IMR-90 (cell line): ENCODE results near the gene CCSER1. TPM values are rescaled to one million over a fixed set of nuclear protein-coding genes. Genes with fewer than 3 reads are reported as not detected.

Source experiments
- ATAC-seq: fragments of 200-7000 bp; cut with Tn5 transposase; 2 replicates; pipeline ENCODE4 v1.9.1; 2020; ENCODE audit warnings: low read depth, mild to moderate bottlenecking, moderate library complexity
- BruUV-seq: library from RNA; stranded (reverse); fragments of 400-500 nt; replicated peaks from 2 replicates; lab custom pipeline; 2021; lab: Mats Ljungman, UMichigan
- CTCF ChIA-PET: fragments of 300-600 bp; formaldehyde crosslinking; extraction: SDS; loops from one replicate; lab custom pipeline; 2021; ENCODE audit warnings: antibody characterized with exemption; lab: Yijun Ruan, JAX
- POLR2A ChIA-PET: fragments of 300-600 bp; sonication (Branson Sonifier 250); formaldehyde crosslinking; loops from one replicate; lab custom pipeline; 2022; ENCODE audit warnings: antibody characterized with exemption; ENCODE audit not compliant: unreplicated experiment; lab: Charles Lee
- DNase-seq: peaks from one replicate; pipeline ENCODE4 v3.0.0; 2013
- H2AFZ ChIP-seq: replicated peaks from 2 replicates; pipeline ENCODE3; 2013; ENCODE audit warnings: low read length, mild to moderate bottlenecking; ENCODE audit not compliant: poor library complexity
- H2AK5ac ChIP-seq: 2 replicates; pipeline ENCODE4 v1.6.1; 2013; ENCODE audit warnings: low read depth, low read length, inconsistent platforms
- H2AK9ac ChIP-seq: replicated peaks from 2 replicates; pipeline ENCODE3; 2013; ENCODE audit warnings: mild to moderate bottlenecking, low read depth, low read length, moderate library complexity; ENCODE audit not compliant: poor library complexity
- H2BK120ac ChIP-seq: 2 replicates; pipeline ENCODE4 v1.6.1; 2013; ENCODE audit warnings: low read depth, low read length, inconsistent platforms
- H2BK15ac ChIP-seq: 3 replicates; pipeline ENCODE4 v1.6.1; 2013; ENCODE audit warnings: low read depth, low read length, inconsistent platforms
- H2BK20ac ChIP-seq: 2 replicates; pipeline ENCODE4 v1.6.1; 2013; ENCODE audit warnings: low read depth, mild to moderate bottlenecking, inconsistent platforms, low read length, moderate library complexity
- H2BK5ac ChIP-seq: 2 replicates; pipeline ENCODE4 v1.6.1; 2013; ENCODE audit warnings: mild to moderate bottlenecking, low read depth, low read length, inconsistent platforms; ENCODE audit not compliant: poor library complexity, severe bottlenecking
- H3K14ac ChIP-seq: replicated peaks from 2 replicates; pipeline ENCODE4 v1.6.1; 2013; ENCODE audit warnings: low read depth, low read length, inconsistent platforms
- H3K18ac ChIP-seq: 2 replicates; pipeline ENCODE4 v1.6.1; 2013; ENCODE audit warnings: low read depth, low read length, control low read depth
- H3K23ac ChIP-seq: 2 replicates; pipeline ENCODE4 v1.6.1; 2013; ENCODE audit warnings: low read depth, low read length, inconsistent platforms
- H3K27ac ChIP-seq: 2 replicates; pipeline ENCODE4 v1.5.1; 2013; ENCODE audit warnings: mild to moderate bottlenecking, control low read depth, low read length; ENCODE audit not compliant: insufficient read depth
- H3K27me3 ChIP-seq: 2 replicates; pipeline ENCODE4 v1.6.1; 2013; ENCODE audit warnings: low read length; ENCODE audit not compliant: control insufficient read depth, insufficient read depth
- H3K36me3 ChIP-seq: 2 replicates; pipeline ENCODE4 v1.6.1; 2013; ENCODE audit warnings: low read length, mixed read lengths; ENCODE audit not compliant: control insufficient read depth, insufficient read depth
- H3K4ac ChIP-seq: 2 replicates; pipeline ENCODE4 v1.6.1; 2013; ENCODE audit warnings: low read depth, low read length, inconsistent platforms
- H3K4me1 ChIP-seq: 2 replicates; pipeline ENCODE4 v1.6.1; 2013; ENCODE audit warnings: low read length, mixed read lengths; ENCODE audit not compliant: control insufficient read depth, insufficient read depth
- H3K4me2 ChIP-seq: 2 replicates; pipeline ENCODE4 v1.6.1; 2013; ENCODE audit warnings: low read depth, mild to moderate bottlenecking, control low read depth, low read length, moderate library complexity
- H3K4me3 ChIP-seq: 2 replicates; pipeline ENCODE4 v1.5.1; 2013; ENCODE audit warnings: low read depth, mild to moderate bottlenecking, control low read depth, low read length, moderate library complexity; ENCODE audit not compliant: insufficient read depth
- H3K56ac ChIP-seq: 2 replicates; pipeline ENCODE4 v1.6.1; 2013; ENCODE audit warnings: low read length, inconsistent platforms; ENCODE audit not compliant: insufficient read depth; ENCODE audit errors: extremely low read depth
- H3K79me1 ChIP-seq, 2 experiments: 2 replicates each; pipeline ENCODE4 v1.6.1; 2013; ENCODE audit warnings: low read length in 2 of 2, inconsistent platforms in 1 of 2, low read depth in 1 of 2
- H3K9ac ChIP-seq: 2 replicates; pipeline ENCODE4 v1.6.1; 2013; ENCODE audit warnings: low read depth, low read length, control low read depth
- H3K9me1 ChIP-seq: 2 replicates; pipeline ENCODE4 v1.6.1; 2013; ENCODE audit warnings: low read length, inconsistent platforms; ENCODE audit not compliant: insufficient read depth
- H3K9me3 ChIP-seq: 2 replicates; pipeline ENCODE4 v1.6.1; 2013; ENCODE audit warnings: low read length; ENCODE audit not compliant: control insufficient read depth, insufficient read depth
- H4K20me1 ChIP-seq: 2 replicates; pipeline ENCODE4 v1.6.1; 2013; ENCODE audit warnings: low read length, inconsistent platforms; ENCODE audit not compliant: insufficient read depth
- H4K5ac ChIP-seq: 2 replicates; pipeline ENCODE4 v1.6.1; 2013; ENCODE audit warnings: mild to moderate bottlenecking, low read depth, low read length, control low read depth
- H4K8ac ChIP-seq, 2 experiments: 2 replicates each; pipeline ENCODE4 v1.6.1; 2013; ENCODE audit warnings: low read depth in 2 of 2, low read length in 2 of 2, control low read depth in 1 of 2, inconsistent platforms in 1 of 2
- H4K91ac ChIP-seq: 2 replicates; pipeline ENCODE4 v1.6.1; 2013; ENCODE audit warnings: low read depth, low read length, inconsistent platforms; ENCODE audit not compliant: insufficient read depth
- BHLHE40 ChIP-seq: fragments of 150-350 bp; IDR thresholded peaks from 2 replicates; pipeline ENCODE4 v1.6.1; 2016; ENCODE audit warnings: mild to moderate bottlenecking, low read depth, low read length
- CEBPB ChIP-seq: IDR thresholded peaks from 2 replicates; pipeline ENCODE4 v1.6.1; 2012; ENCODE audit warnings: low read depth, low read length, improper control_type of control experiment
- CHD1 ChIP-seq: IDR thresholded peaks from 2 replicates; pipeline ENCODE4 v1.6.1; 2012; ENCODE audit warnings: low read depth, low read length, improper control_type of control experiment
- ELK1 ChIP-seq: fragments of 150-350 bp; IDR thresholded peaks from 2 replicates; pipeline ENCODE4 v1.6.1; 2016; ENCODE audit warnings: low read depth, mild to moderate bottlenecking, low read length, moderate library complexity, borderline replicate concordance
- FOS ChIP-seq: fragments of 150-350 bp; IDR thresholded peaks from 2 replicates; pipeline ENCODE4 v1.6.1; 2016; ENCODE audit warnings: low read depth, low read length
- MAFK ChIP-seq: IDR thresholded peaks from 2 replicates; pipeline ENCODE4 v1.6.1; 2012; ENCODE audit warnings: low read depth, low read length, improper control_type of control experiment
- MAZ ChIP-seq: IDR thresholded peaks from 2 replicates; pipeline ENCODE4 v1.6.1; 2012; ENCODE audit warnings: low read depth, mild to moderate bottlenecking, low read length, improper control_type of control experiment, moderate library complexity, borderline replicate concordance
- MXI1 ChIP-seq: IDR thresholded peaks from 2 replicates; pipeline ENCODE4 v1.6.1; 2012; ENCODE audit warnings: low read depth, mild to moderate bottlenecking, low read length, moderate library complexity, borderline replicate concordance
- NFE2L2 ChIP-seq: fragments of 150-350 bp; IDR thresholded peaks from 2 replicates; pipeline ENCODE4 v1.6.1; 2016; ENCODE audit warnings: low read depth, mild to moderate bottlenecking, low read length
- POLR2A ChIP-seq: IDR thresholded peaks from 2 replicates; pipeline ENCODE4 v1.6.1; 2012; ENCODE audit warnings: mild to moderate bottlenecking, low read depth, low read length
- RAD21 ChIP-seq: IDR thresholded peaks from 2 replicates; pipeline ENCODE4 v1.6.1; 2012; ENCODE audit warnings: low read length, improper control_type of control experiment
- RCOR1 ChIP-seq: IDR thresholded peaks from 2 replicates; pipeline ENCODE4 v1.6.1; 2012; ENCODE audit warnings: mild to moderate bottlenecking, low read length, improper control_type of control experiment; ENCODE audit not compliant: insufficient replicate concordance
- RFX5 ChIP-seq: IDR thresholded peaks from 2 replicates; pipeline ENCODE4 v1.8.0; 2012; ENCODE audit warnings: low read depth, mild to moderate bottlenecking, low read length, moderate library complexity
- SMC3 ChIP-seq: fragments of 150-350 bp; IDR thresholded peaks from 2 replicates; pipeline ENCODE4 v1.6.1; 2016; ENCODE audit warnings: low read depth, mild to moderate bottlenecking, antibody characterized with exemption, low read length, moderate library complexity
- WGBS, 2 experiments: methylation state at CpG; one replicate each; pipeline versions ENCODE4 v1.1.5 to v1.1.7; 2013; ENCODE audit warnings: missing lambda C conversion rate in 2 of 2; ENCODE audit not compliant: insufficient read length in 1 of 2; ENCODE audit errors: extremely low coverage in 2 of 2; 5-methylcytosine and 5-hydroxymethylcytosine counted together
- dilution Hi-C: fragments of 300-500 bp; cut with HindIII; formaldehyde crosslinking; loops from one replicate; pipeline ENCODE4 v1.14.3; 2018; ENCODE audit warnings: low sequenced_read_pairs; ENCODE audit not compliant: unreplicated experiment
- in situ Hi-C: fragments of 300-500 bp; cut with MboI; formaldehyde crosslinking; loops from 3 replicates; pipeline ENCODE4 v1.14.3; 2019; ENCODE audit warnings: low sequenced_read_pairs, inconsistent platforms, mixed read lengths
- intact Hi-C: fragments of 100-400 bp; cut with micrococcal nuclease; formaldehyde crosslinking; loops from 2 replicates; pipeline ENCODE4 v1.10.0; 2022
- polyA plus RNA-seq, 3 experiments: library from polyadenylated mRNA; depleted of rRNA; stranded (reverse); fragments of >200 nt; gene quantifications; 2 replicates each; pipeline ENCODE4 v1.2.3, GENCODE V29; 2012; ENCODE audit warnings: low replicate concordance in 1 of 3
- total RNA-seq: library from RNA; depleted of rRNA; stranded (reverse); fragments of >200 nt; gene quantifications from 2 replicates; pipeline ENCODE4 v1.2.3, GENCODE V29; 2012
- TF ChIP-seq, protein P1 (sequence below): fragments of 150-350 bp; IDR thresholded peaks from 2 replicates; pipeline ENCODE4 v1.6.1; 2017; ENCODE audit warnings: mild to moderate bottlenecking, antibody characterized with exemption, low read length, low read depth
- TF ChIP-seq, protein P2 (sequence below): conservative IDR thresholded peaks from 2 replicates; pipeline ENCODE4 v1.5.1; 2012; ENCODE audit warnings: mild to moderate bottlenecking, low read depth, low read length, improper control_type of control experiment

CCSER1 gene
- total and polyA plus RNA-seq, 2 of the 4 experiments (the other 2 are of a cell fraction) = not detected

GRCh38 chr4:91519155-91519554 is 1392.0 kb downstream of the CCSER1 start:
- no peaks in the 10 kb centered on the region for H3K9me1 ChIP-seq
- no peaks in the 10 kb centered on the region for H4K20me1 ChIP-seq
- BruUV-seq = no TSS peak
- H4K5ac ChIP-seq = no peak overlapping the region
- intact Hi-C loops (no loop called here), in situ Hi-C loops (no loop called here), dilution Hi-C loops (no loop called here)
- H2BK15ac ChIP-seq = no peak overlapping the region
- H3K4me1 ChIP-seq = no peaks in the 10 kb centered on the region
- no peak for ATAC-seq
- H3K23ac ChIP-seq = no peak overlapping the region
- H3K4ac ChIP-seq = no peak overlapping the region
- no peak overlapping the region for H4K8ac ChIP-seq
- H3K18ac ChIP-seq = no peak overlapping the region
- H3K4me2 ChIP-seq = no peak overlapping the region
- H3K27me3 ChIP-seq = no peaks in the 10 kb centered on the region
- no peak overlapping the region for H2AFZ ChIP-seq
- H2BK20ac ChIP-seq = no peak overlapping the region
- no peak overlapping the region for H2BK5ac ChIP-seq
- DNase-seq = no peak
- no peaks in the 10 kb centered on the region for H3K79me1 ChIP-seq
- no peak overlapping the region for H3K4me3 ChIP-seq
- no peak overlapping the region for H3K9ac ChIP-seq
- no peak overlapping the region for H2AK9ac ChIP-seq
- H3K9me3 ChIP-seq = peaks cover 13% of the 10 kb centered on the region
- no peak overlapping the region for H2AK5ac ChIP-seq
- H2BK120ac ChIP-seq = no peak overlapping the region
- ChIA-PET POLR2A (no interaction called here), CTCF (no interaction called here)
- no peak for TF ChIP-seq RAD21
- no peak for TF ChIP-seq MAFK
- no peak for TF ChIP-seq RFX5
- TF ChIP-seq MAZ = no peak
- TF ChIP-seq CEBPB = no peak
- TF ChIP-seq, protein P1, sequence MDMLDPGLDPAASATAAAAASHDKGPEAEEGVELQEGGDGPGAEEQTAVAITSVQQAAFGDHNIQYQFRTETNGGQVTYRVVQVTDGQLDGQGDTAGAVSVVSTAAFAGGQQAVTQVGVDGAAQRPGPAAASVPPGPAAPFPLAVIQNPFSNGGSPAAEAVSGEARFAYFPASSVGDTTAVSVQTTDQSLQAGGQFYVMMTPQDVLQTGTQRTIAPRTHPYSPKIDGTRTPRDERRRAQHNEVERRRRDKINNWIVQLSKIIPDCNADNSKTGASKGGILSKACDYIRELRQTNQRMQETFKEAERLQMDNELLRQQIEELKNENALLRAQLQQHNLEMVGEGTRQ = no peak
- TF ChIP-seq FOS = no peak
- TF ChIP-seq SMC3 = no peak
- TF ChIP-seq RCOR1 = no peak
- TF ChIP-seq MXI1 = no peak
- TF ChIP-seq NFE2L2 = no peak
- TF ChIP-seq BHLHE40 = no peak
- no peak for TF ChIP-seq POLR2A
- TF ChIP-seq CHD1 = no peak
- no peak for TF ChIP-seq ELK1
- TF ChIP-seq, protein P2, sequence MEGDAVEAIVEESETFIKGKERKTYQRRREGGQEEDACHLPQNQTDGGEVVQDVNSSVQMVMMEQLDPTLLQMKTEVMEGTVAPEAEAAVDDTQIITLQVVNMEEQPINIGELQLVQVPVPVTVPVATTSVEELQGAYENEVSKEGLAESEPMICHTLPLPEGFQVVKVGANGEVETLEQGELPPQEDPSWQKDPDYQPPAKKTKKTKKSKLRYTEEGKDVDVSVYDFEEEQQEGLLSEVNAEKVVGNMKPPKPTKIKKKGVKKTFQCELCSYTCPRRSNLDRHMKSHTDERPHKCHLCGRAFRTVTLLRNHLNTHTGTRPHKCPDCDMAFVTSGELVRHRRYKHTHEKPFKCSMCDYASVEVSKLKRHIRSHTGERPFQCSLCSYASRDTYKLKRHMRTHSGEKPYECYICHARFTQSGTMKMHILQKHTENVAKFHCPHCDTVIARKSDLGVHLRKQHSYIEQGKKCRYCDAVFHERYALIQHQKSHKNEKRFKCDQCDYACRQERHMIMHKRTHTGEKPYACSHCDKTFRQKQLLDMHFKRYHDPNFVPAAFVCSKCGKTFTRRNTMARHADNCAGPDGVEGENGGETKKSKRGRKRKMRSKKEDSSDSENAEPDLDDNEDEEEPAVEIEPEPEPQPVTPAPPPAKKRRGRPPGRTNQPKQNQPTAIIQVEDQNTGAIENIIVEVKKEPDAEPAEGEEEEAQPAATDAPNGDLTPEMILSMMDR = no peak
- H3K36me3 ChIP-seq = no peaks in the 10 kb centered on the region
- no peak overlapping the region for H4K91ac ChIP-seq
- H3K56ac ChIP-seq = no peak overlapping the region
- 60% methylated on average over 1 of the region's 6 CpGs; no CpG with 5 or more reads in 1 of the 2 experiments for WGBS, 2 experiments
- H3K27ac ChIP-seq = no peak overlapping the region
- H3K14ac ChIP-seq = no peak overlapping the region
